ENCODE results near the gene ZNF653. TPM values are rescaled to one million over a fixed set of nuclear protein-coding genes. Genes with fewer than 3 reads are reported as not detected.
A peak's percentile ranks its signal among the peaks of the same experiment; 100 is the strongest.

ZNF653 gene
- total and polyA plus RNA-seq, 2 of the 8 experiments (the other 6 are each of a cell fraction or from before 2014, with no cell fraction given): 7.0 to 7.9 TPM

- peak; percentile 89 to 99; a peak in 3 of 4 replicates for TF ChIP-seq HDAC2 (IDR thresholded peaks at IDR 0.05; ENCODE audit: borderline replicate concordance in 1 of 2, low read depth in 2 of 2, low read length in 2 of 2)
- TF ChIP-seq, protein P1, sequence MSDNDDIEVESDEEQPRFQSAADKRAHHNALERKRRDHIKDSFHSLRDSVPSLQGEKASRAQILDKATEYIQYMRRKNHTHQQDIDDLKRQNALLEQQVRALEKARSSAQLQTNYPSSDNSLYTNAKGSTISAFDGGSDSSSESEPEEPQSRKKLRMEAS (IDR thresholded peaks at IDR 0.05): peak; percentile 79
- TF ChIP-seq CTBP2 (IDR thresholded peaks at IDR 0.05; ENCODE audit: borderline replicate concordance, insufficient read depth, insufficient read length, low read length): no peak
- TF ChIP-seq POLR2AphosphoS5 (IDR thresholded peaks at IDR 0.05; ENCODE audit: low read depth, low read length): peak; percentile 68
- no peak for TF ChIP-seq HDAC6 (IDR thresholded peaks at IDR 0.05; ENCODE audit: low read depth, low read length)
- no peak for TF ChIP-seq BCL11A (IDR thresholded peaks at IDR 0.05; ENCODE audit: low read depth in 2 of 2, low read length in 2 of 2)
- 0 out of 2 replicates have a peak, but pooled peaks have one; percentile 57 for TF ChIP-seq SP4 (IDR thresholded peaks at IDR 0.05; ENCODE audit: low read length)
- no peak for TF ChIP-seq KDM1A (IDR thresholded peaks at IDR 0.05; ENCODE audit: borderline replicate concordance, low read length)
- TF ChIP-seq FOSL1 (IDR thresholded peaks at IDR 0.05; ENCODE audit: insufficient read depth, low read depth, low read length): no peak
- TF ChIP-seq CHD1 (IDR thresholded peaks at IDR 0.05; ENCODE audit: low read depth, low read length): no peak
- peak; percentile 66 for TF ChIP-seq TAF7 (optimal IDR thresholded peaks at IDR 0.05; ENCODE audit: borderline replicate concordance, low read depth, low read length)
- no peak for TF ChIP-seq EZH2 (IDR thresholded peaks at IDR 0.05; ENCODE audit: low read depth, low read length, severe bottlenecking)
- TF ChIP-seq GTF2F1 (IDR thresholded peaks at IDR 0.05; ENCODE audit: borderline replicate concordance, low read depth, low read length): no peak
- no peak for TF ChIP-seq GABPA (IDR thresholded peaks at IDR 0.05; ENCODE audit: borderline replicate concordance, insufficient read depth, low read length)
- TF ChIP-seq KDM5A (IDR thresholded peaks at IDR 0.05; ENCODE audit: low read length): peak; percentile 81
- TF ChIP-seq ZNF274 (IDR thresholded peaks at IDR 0.05; ENCODE audit: borderline replicate concordance, extremely low read depth, low read length): no peak
- TF ChIP-seq SAP30 (IDR thresholded peaks at IDR 0.05; ENCODE audit: insufficient read depth, insufficient replicate concordance, low read length): peak; percentile 100
- TF ChIP-seq TEAD4 (IDR thresholded peaks at IDR 0.05; ENCODE audit: low read depth, low read length): no peak
- TF ChIP-seq RFX5 (IDR thresholded peaks at IDR 0.05; ENCODE audit: borderline replicate concordance, low read depth, low read length): no peak
- peak; percentile 90 for TF ChIP-seq ASH2L (IDR thresholded peaks at IDR 0.05; ENCODE audit: low read length)
- no peak for TF ChIP-seq NANOG (IDR thresholded peaks at IDR 0.05; ENCODE audit: insufficient read depth, low read depth, low read length, poor library complexity, severe bottlenecking)
- TF ChIP-seq, protein P2, sequence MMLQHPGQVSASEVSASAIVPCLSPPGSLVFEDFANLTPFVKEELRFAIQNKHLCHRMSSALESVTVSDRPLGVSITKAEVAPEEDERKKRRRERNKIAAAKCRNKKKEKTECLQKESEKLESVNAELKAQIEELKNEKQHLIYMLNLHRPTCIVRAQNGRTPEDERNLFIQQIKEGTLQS (IDR thresholded peaks at IDR 0.05; ENCODE audit: insufficient read depth, low read depth, low read length): no peak
- TF ChIP-seq CHD2 (IDR thresholded peaks at IDR 0.05; ENCODE audit: low read length): peak; percentile 86
Measured at GRCh38 chr19:11528551-11529341, 23.1 kb upstream of the ZNF653 start, which contains the start of gene ECSIT (continued).
